Prostate gland (tissue), 2 donors: ENCODE measurements around the gene ACADS. TPM values are rescaled to one million over a fixed set of nuclear protein-coding genes. Genes with fewer than 3 reads are reported as not detected.

ENCODE experiments used
- DNase-seq: peaks from one replicate; pipeline ENCODE4 v3.0.0-alpha.2; 2019; ENCODE audit warnings: low spot score
- H3K27ac ChIP-seq, 2 donors: fragments of 200-600 bp; sonication (generic); 2 replicates each; pipeline ENCODE4 v1.5.1; 2017 to 2019
- H3K27me3 ChIP-seq: fragments of 200-600 bp; sonication (generic); replicated peaks from 2 replicates; pipeline ENCODE4 v1.5.1; 2019; ENCODE audit not compliant: insufficient read depth
- H3K36me3 ChIP-seq, 2 donors: fragments of 200-600 bp; sonication (generic); 1 replicate in 1 of 2; 2 replicates in 1 of 2; pipeline versions ENCODE4 v1.5.1 to v1.8.1; 2017 to 2019
- H3K4me1 ChIP-seq: fragments of 200-600 bp; sonication (generic); replicated peaks from 2 replicates; pipeline ENCODE4 v1.5.1; 2019
- H3K4me3 ChIP-seq, 2 donors: fragments of 200-600 bp; sonication (generic); 2 replicates each; pipeline ENCODE4 v1.5.1; 2017 to 2019
- H3K9me3 ChIP-seq: fragments of 200-600 bp; sonication (generic); 2 replicates; pipeline ENCODE4 v1.5.1; 2017
- CTCF ChIP-seq, 4 experiments: fragments of 200-600 bp in 2 of 4; fragments of 450-650 bp in 2 of 4; sonication (generic) in 2 of 4; IDR thresholded peaks; 1 replicate in 3 of 4; 2 replicates in 1 of 4; pipeline ENCODE4 v1.5.1; 2016 to 2019; ENCODE audit warnings: antibody characterized with exemption in 4 of 4, mild to moderate bottlenecking in 2 of 4, moderate library complexity in 2 of 4
- POLR2A ChIP-seq: fragments of 450-650 bp; IDR thresholded peaks from one replicate; pipeline ENCODE4 v1.6.1; 2016; ENCODE audit warnings: antibody characterized with exemption, mild to moderate bottlenecking
- POLR2AphosphoS5 ChIP-seq: sonication (generic); formaldehyde crosslinking; IDR thresholded peaks from one replicate; pipeline ENCODE4 v1.6.1; 2017; ENCODE audit warnings: antibody characterized with exemption
- WGBS: methylation state at CpG from one replicate; pipeline ENCODE4 v1.1.5; 2018; 5-methylcytosine and 5-hydroxymethylcytosine counted together
- intact Hi-C: fragments of 100-400 bp; cut with DNase I; formaldehyde crosslinking; loops from one replicate; pipeline ENCODE4 v1.14.2; 2022
- total RNA-seq, 2 donors: library from RNA; depleted of rRNA; stranded (reverse); fragments of >200 nt; gene quantifications; one replicate each; pipeline ENCODE4 v1.1.0, GENCODE V29; 2016

The ACADS gene
- total RNA-seq, 2 donors from 2014 or later: 29.4 to 36.0 TPM

- no peak overlapping the region for H3K27ac ChIP-seq
- H3K4me1 ChIP-seq: no peaks in the 10 kb centered on the region
- no peaks in the 10 kb centered on the region for H3K9me3 ChIP-seq
- no peaks in the 10 kb centered on the region for H3K36me3 ChIP-seq
- no peak overlapping the region for H3K4me3 ChIP-seq
- 68% methylated on average over 6 of the region's 6 CpGs for WGBS
- no peaks in the 10 kb centered on the region for H3K27me3 ChIP-seq
- TF ChIP-seq POLR2AphosphoS5 (peak; percentile 36), CTCF (IDR thresholded peaks at IDR 0.05) (no peak), POLR2A (no peak)
- intact Hi-C loops: no loop called here
- DNase-seq: no peak
Measured at GRCh38 chr12:120783197-120783596, 57.6 kb downstream of the ACADS start.

DNA sequence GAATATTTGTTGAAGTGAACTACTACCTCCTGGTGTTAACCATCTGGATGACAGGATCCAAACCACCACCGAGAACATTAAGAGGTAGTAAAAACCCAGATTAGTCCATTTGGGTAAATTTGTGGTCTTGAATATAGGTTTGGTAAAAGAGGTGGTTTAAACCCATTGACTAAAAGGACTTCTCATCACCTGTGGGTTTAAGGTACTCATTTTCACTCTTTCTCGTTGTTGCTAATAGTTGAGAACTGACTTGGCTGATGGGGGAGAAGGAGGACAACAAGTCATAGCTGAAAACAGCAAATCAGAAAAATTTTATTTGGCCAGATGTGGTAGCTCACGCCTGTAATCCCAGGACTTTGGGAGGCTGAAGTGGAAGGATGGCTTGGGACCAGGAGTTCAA lies 59.2 kb downstream of the ACADS start:
- Histone ChIP-seq H3K27ac (no peak overlapping the region), H3K27me3 (no peaks in the 10 kb centered on the region), H3K36me3 (no peaks in the 10 kb centered on the region), H3K4me1 (no peaks in the 10 kb centered on the region), H3K9me3 (no peaks in the 10 kb centered on the region), H3K4me3 (no peak overlapping the region)
- intact Hi-C loops: no loop called here
- WGBS: 94% methylated on average over 3 of the region's 3 CpGs
- TF ChIP-seq CTCF (IDR thresholded peaks at IDR 0.05) (no peak), POLR2A (no peak), POLR2AphosphoS5 (no peak)
- no peak for DNase-seq

- TF ChIP-seq POLR2A (no peak), CTCF (IDR thresholded peaks at IDR 0.05) (no peak)
- Histone ChIP-seq H3K4me3 (no peak overlapping the region), H3K36me3 (no peaks in the 10 kb centered on the region), H3K4me1 (no peaks in the 10 kb centered on the region), H3K9me3 (no peaks in the 10 kb centered on the region), H3K27ac (no peak overlapping the region), H3K27me3 (no peaks in the 10 kb centered on the region)
- intact Hi-C loops: no loop called here
- WGBS: 92% methylated on average over 3 of the region's 3 CpGs
- no peak for DNase-seq
Measured at GRCh38 chr12:120787889-120788288, 62.3 kb downstream of the ACADS start.

Other genes starting within 250 kb of the ACADS start
- 100 to 1,000 TPM; 166 to 303 TPM for gene DYNLL1, start 229.7 kb upstream of the ACADS start, total RNA-seq
- gene COQ5, start 196.7 kb upstream of the ACADS start, total RNA-seq: 10 to 100 TPM; 18.1 to 26.7 TPM
- gene RNF10, start 191.5 kb upstream of the ACADS start, total RNA-seq: 100 to 1,000 TPM in 1 of 2 donors, 10 to 100 TPM in 1; 95.3 to 251 TPM
- gene POP5, start 144.4 kb upstream of the ACADS start, total RNA-seq: 10 to 100 TPM; 39.3 to 45.2 TPM
- under 1 TPM; 0.23 to 0.62 TPM for gene CABP1, start 85.2 kb upstream of the ACADS start, total RNA-seq
- 100 to 1,000 TPM; 116 to 124 TPM for gene MLEC, start 38.7 kb upstream of the ACADS start, total RNA-seq
- gene UNC119B, start 15.4 kb upstream of the ACADS start, total RNA-seq: 10 to 100 TPM; 26.0 to 41.9 TPM
- gene SPPL3, start 178.5 kb downstream of the ACADS start, total RNA-seq: 10 to 100 TPM; 36.0 to 37.1 TPM